ENCODE measurements around the gene PPP1R12A.

PPP1R12A gene

GRCh38 chr12:79935624-79936345, 888 bp upstream of the PPP1R12A start:
- DNase-seq, result peak in 1 of 6 experiments; percentile 34

GRCh38 chr12:79934281-79935020, 446 bp downstream of the PPP1R12A start:
- peak in 4 of 6 experiments; percentile 19 to 66 (median 40) for DNase-seq

- peak in 1 of 6 experiments; percentile 32 for DNase-seq
Measured at GRCh38 chr12:79933532-79934264, 1.2 kb downstream of the PPP1R12A start.

- no peak for DNase-seq
Measured at GRCh38 chr12:79933043-79933442, 1.9 kb downstream of the PPP1R12A start.

- no peak for DNase-seq
Measured at GRCh38 chr12:79932357-79932756, 2.5 kb downstream of the PPP1R12A start.

GRCh38 chr12:79929065-79929464, 5.8 kb downstream of the PPP1R12A start:
- no peak for DNase-seq

GRCh38 chr12:79927772-79928474, 7.0 kb downstream of the PPP1R12A start:
- peak in 5 of 6 experiments; percentile 7 to 68 (median 50) for DNase-seq

- no peak for DNase-seq
Measured at GRCh38 chr12:79926951-79927350, 7.9 kb downstream of the PPP1R12A start.

GRCh38 chr12:79925492-79925891, 9.4 kb downstream of the PPP1R12A start:
- no peak for DNase-seq

- DNase-seq, result no peak
Measured at GRCh38 chr12:79921786-79922185, 13.1 kb downstream of the PPP1R12A start.

GRCh38 chr12:79920421-79921238, 14.3 kb downstream of the PPP1R12A start:
- no peak for DNase-seq

GRCh38 chr12:79919762-79920161, 15.1 kb downstream of the PPP1R12A start:
- no peak for DNase-seq

GRCh38 chr12:79916826-79917225, 18.1 kb downstream of the PPP1R12A start:
- DNase-seq, result no peak

GRCh38 chr12:79911889-79912656, 22.8 kb downstream of the PPP1R12A start:
- no peak for DNase-seq

- DNase-seq, result no peak
Measured at GRCh38 chr12:79908366-79908765, 26.5 kb downstream of the PPP1R12A start.

GRCh38 chr12:79901506-79901905, 33.4 kb downstream of the PPP1R12A start:
- DNase-seq, result no peak

- DNase-seq, result no peak
Measured at GRCh38 chr12:79900951-79901350, 33.9 kb downstream of the PPP1R12A start.

GRCh38 chr12:79900199-79900598, 34.7 kb downstream of the PPP1R12A start:
- no peak for DNase-seq

- DNase-seq, result no peak
Measured at GRCh38 chr12:79897617-79898016, 37.3 kb downstream of the PPP1R12A start.

GRCh38 chr12:79895804-79896203, 39.1 kb downstream of the PPP1R12A start:
- DNase-seq, result no peak

- DNase-seq, result no peak
Measured at GRCh38 chr12:79895071-79895470, 39.8 kb downstream of the PPP1R12A start.

Measured in stimulated activated naive CD4-positive, alpha-beta T cell (primary cell).